Measurements from ENCODE around the gene GNAL.

GNAL gene

GRCh38 chr18:11660691-11661090 lies 28.4 kb upstream of the GNAL start:
- Histone ChIP-seq H3K36me3 (no peaks in the 10 kb centered on the region), H3K27ac (no peak overlapping the region), H3K27me3 (ENCODE audit: insufficient read depth, low read depth, severe bottlenecking) (no peaks in the 10 kb centered on the region), H3K9me3 (ENCODE audit: severe bottlenecking) (no peaks in the 10 kb centered on the region), H3K4me3 (ENCODE audit: low read depth, low read length) (no peak overlapping the region)
- DNase-seq, result no peak
- TF ChIP-seq CTCF (IDR thresholded peaks at IDR 0.05; ENCODE audit: low read depth, low read length), result no peak

- Histone ChIP-seq H3K36me3 (no peaks in the 10 kb centered on the region), H3K27me3 (ENCODE audit: insufficient read depth, low read depth, severe bottlenecking) (no peaks in the 10 kb centered on the region), H3K4me3 (ENCODE audit: low read depth, low read length) (no peak overlapping the region), H3K27ac (no peak overlapping the region), H3K9me3 (ENCODE audit: severe bottlenecking) (no peaks in the 10 kb centered on the region)
- TF ChIP-seq CTCF (IDR thresholded peaks at IDR 0.05; ENCODE audit: low read depth, low read length), result no peak
- no peak for DNase-seq
Measured at GRCh38 chr18:11661430-11661829, 27.6 kb upstream of the GNAL start.

- Histone ChIP-seq H3K36me3 (no peaks in the 10 kb centered on the region), H3K4me3 (ENCODE audit: low read depth, low read length) (no peak overlapping the region), H3K9me3 (ENCODE audit: severe bottlenecking) (no peaks in the 10 kb centered on the region), H3K27ac (no peak overlapping the region), H3K27me3 (ENCODE audit: insufficient read depth, low read depth, severe bottlenecking) (no peaks in the 10 kb centered on the region)
- TF ChIP-seq CTCF (IDR thresholded peaks at IDR 0.05; ENCODE audit: low read depth, low read length), result no peak
- no peak for DNase-seq
Measured at GRCh38 chr18:11663439-11664029, 25.5 kb upstream of the GNAL start.

- Histone ChIP-seq H3K27me3 (ENCODE audit: insufficient read depth, low read depth, severe bottlenecking) (no peaks in the 10 kb centered on the region), H3K27ac (no peak overlapping the region), H3K9me3 (ENCODE audit: severe bottlenecking) (no peaks in the 10 kb centered on the region), H3K36me3 (no peaks in the 10 kb centered on the region), H3K4me3 (ENCODE audit: low read depth, low read length) (no peak overlapping the region)
- no peak for DNase-seq
- TF ChIP-seq CTCF (IDR thresholded peaks at IDR 0.05; ENCODE audit: low read depth, low read length), result no peak
Measured at GRCh38 chr18:11664286-11664685, 24.8 kb upstream of the GNAL start.

GRCh38 chr18:11665146-11665545 lies 23.9 kb upstream of the GNAL start:
- Histone ChIP-seq H3K4me3 (ENCODE audit: low read depth, low read length) (no peak overlapping the region), H3K9me3 (ENCODE audit: severe bottlenecking) (no peaks in the 10 kb centered on the region), H3K36me3 (no peaks in the 10 kb centered on the region), H3K27ac (no peak overlapping the region), H3K27me3 (ENCODE audit: insufficient read depth, low read depth, severe bottlenecking) (no peaks in the 10 kb centered on the region)
- TF ChIP-seq CTCF (IDR thresholded peaks at IDR 0.05; ENCODE audit: low read depth, low read length), result no peak
- no peak for DNase-seq

GRCh38 chr18:11665587-11665986 lies 23.5 kb upstream of the GNAL start:
- H3K27me3 ChIP-seq (ENCODE audit: insufficient read depth, low read depth, severe bottlenecking), result no peaks in the 10 kb centered on the region
- no peak for DNase-seq
- H3K9me3 ChIP-seq (ENCODE audit: severe bottlenecking), result no peaks in the 10 kb centered on the region
- no peak overlapping the region for H3K27ac ChIP-seq
- no peak overlapping the region for H3K4me3 ChIP-seq (ENCODE audit: low read depth, low read length)
- no peak for TF ChIP-seq CTCF (IDR thresholded peaks at IDR 0.05; ENCODE audit: low read depth, low read length)
- H3K36me3 ChIP-seq, result no peaks in the 10 kb centered on the region
